ENCODE results near the gene TIMM44. TPM values are rescaled to one million over a fixed set of nuclear protein-coding genes. Genes with fewer than 3 reads are reported as not detected.

Gene TIMM44
- total RNA-seq, 1 experiment from 2014 or later: 142 TPM

DNA sequence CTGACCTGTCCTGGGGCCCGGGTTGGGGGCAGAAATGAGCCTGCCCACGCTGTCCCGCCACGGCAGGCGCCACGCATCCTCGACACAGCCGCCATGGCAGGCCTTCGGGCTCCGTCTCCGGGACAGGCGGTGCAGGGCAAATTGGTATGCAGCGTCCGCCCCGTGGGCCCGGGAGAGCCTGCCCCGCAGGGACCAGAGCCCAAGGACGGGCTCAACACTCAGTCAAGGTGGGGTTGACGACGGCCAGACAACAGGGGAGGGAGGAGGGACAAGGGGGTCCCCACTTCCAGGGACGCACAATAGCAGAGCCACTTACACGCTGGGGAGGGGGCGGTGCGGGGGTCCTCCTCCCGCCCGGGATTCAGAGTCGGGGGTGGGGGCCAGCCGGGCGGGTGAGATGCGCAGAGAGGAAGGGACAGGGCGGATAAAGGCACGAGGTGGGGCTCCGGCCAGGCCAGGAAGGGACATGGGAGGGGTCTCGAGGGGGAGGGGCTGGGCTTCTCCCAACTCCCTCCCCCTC, 18.8 kb downstream of the TIMM44 start:
- intact Hi-C loops (cut with micrococcal nuclease): loop anchor here (5.0 kb wide), 1 partner anchor 57 kb away; no protein-coding TSS in a partner anchor
- TF ChIP-seq, protein P1, sequence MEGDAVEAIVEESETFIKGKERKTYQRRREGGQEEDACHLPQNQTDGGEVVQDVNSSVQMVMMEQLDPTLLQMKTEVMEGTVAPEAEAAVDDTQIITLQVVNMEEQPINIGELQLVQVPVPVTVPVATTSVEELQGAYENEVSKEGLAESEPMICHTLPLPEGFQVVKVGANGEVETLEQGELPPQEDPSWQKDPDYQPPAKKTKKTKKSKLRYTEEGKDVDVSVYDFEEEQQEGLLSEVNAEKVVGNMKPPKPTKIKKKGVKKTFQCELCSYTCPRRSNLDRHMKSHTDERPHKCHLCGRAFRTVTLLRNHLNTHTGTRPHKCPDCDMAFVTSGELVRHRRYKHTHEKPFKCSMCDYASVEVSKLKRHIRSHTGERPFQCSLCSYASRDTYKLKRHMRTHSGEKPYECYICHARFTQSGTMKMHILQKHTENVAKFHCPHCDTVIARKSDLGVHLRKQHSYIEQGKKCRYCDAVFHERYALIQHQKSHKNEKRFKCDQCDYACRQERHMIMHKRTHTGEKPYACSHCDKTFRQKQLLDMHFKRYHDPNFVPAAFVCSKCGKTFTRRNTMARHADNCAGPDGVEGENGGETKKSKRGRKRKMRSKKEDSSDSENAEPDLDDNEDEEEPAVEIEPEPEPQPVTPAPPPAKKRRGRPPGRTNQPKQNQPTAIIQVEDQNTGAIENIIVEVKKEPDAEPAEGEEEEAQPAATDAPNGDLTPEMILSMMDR (IDR thresholded peaks at IDR 0.05; ENCODE audit: unreplicated experiment): no peak
- POLR2A ChIA-PET: interaction anchor here (0.8 kb wide), 1 partner anchor 295 kb away, joined by 3 read pairs; no protein-coding TSS in a partner anchor
- no peak for DNase-seq (ENCODE audit: unreplicated experiment)
- Mint-ChIP-seq H3K27ac (ENCODE audit: low read depth, unreplicated experiment) (no peak overlapping the region), H3K27me3 (ENCODE audit: insufficient read depth, unreplicated experiment) (no peaks in the 10 kb centered on the region), H3K9me3 (ENCODE audit: unreplicated experiment) (no peaks in the 10 kb centered on the region), H3K4me1 (ENCODE audit: insufficient read depth, unreplicated experiment) (peaks cover 29% of the 10 kb centered on the region), H3K36me3 (ENCODE audit: insufficient read depth, unreplicated experiment) (peaks cover 51% of the 10 kb centered on the region), H3K4me3 (ENCODE audit: unreplicated experiment) (peak overlapping the region; percentile 71)
- BruUV-seq (replicated peaks): no TSS peak
- CTCF ChIA-PET: no interaction called here

DNA sequence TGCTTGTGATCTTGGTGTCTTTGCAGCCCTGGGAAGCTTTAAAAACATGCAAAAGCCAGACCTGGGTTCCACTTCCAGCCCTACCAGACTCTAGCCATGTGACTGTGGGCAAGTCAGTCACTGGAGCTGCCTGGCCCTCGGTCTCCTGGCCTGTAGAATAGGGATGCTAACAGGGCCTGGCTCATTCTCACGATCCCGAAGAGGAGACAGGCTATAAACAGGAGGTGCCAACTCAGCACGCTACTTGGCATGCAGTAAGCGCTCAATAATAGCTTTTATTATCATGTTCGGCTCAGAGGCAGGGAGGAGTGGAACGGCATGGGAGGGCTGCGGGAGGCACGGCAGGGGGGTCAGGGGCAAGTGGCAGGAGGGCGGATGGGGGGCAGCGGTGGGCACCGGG, 19.2 kb downstream of the TIMM44 start:
- peaks cover 31% of the 10 kb centered on the region for H3K4me1 Mint-ChIP-seq (ENCODE audit: insufficient read depth, unreplicated experiment)
- H3K9me3 Mint-ChIP-seq (ENCODE audit: unreplicated experiment): no peaks in the 10 kb centered on the region
- intact Hi-C loops (cut with micrococcal nuclease): loop anchor here (5.0 kb wide), 1 partner anchor 57 kb away; no protein-coding TSS in a partner anchor
- TF ChIP-seq, protein P1 (IDR thresholded peaks at IDR 0.05; ENCODE audit: unreplicated experiment): no peak
- CTCF ChIA-PET: interaction anchor here (0.6 to 0.7 kb wide), 2 partner anchors 23 to 36 kb away, joined by 3 read pairs; partner anchors contain the start of gene LRRC8E
- peak overlapping the region; percentile 71 for H3K4me3 Mint-ChIP-seq (ENCODE audit: unreplicated experiment)
- POLR2A ChIA-PET: interaction anchor here (0.8 kb wide), 1 partner anchor 294 kb away, joined by 3 read pairs; no protein-coding TSS in a partner anchor
- no peak overlapping the region for H3K27ac Mint-ChIP-seq (ENCODE audit: low read depth, unreplicated experiment)
- no TSS peak for BruUV-seq (replicated peaks)
- peaks cover 50% of the 10 kb centered on the region for H3K36me3 Mint-ChIP-seq (ENCODE audit: insufficient read depth, unreplicated experiment)
- H3K27me3 Mint-ChIP-seq (ENCODE audit: insufficient read depth, unreplicated experiment): no peaks in the 10 kb centered on the region
- no peak for DNase-seq (ENCODE audit: unreplicated experiment)

GRCh38 chr19:7923295-7924191, 19.9 kb downstream of the TIMM44 start:
- no peak for DNase-seq (ENCODE audit: unreplicated experiment)
- H3K27me3 Mint-ChIP-seq (ENCODE audit: insufficient read depth, unreplicated experiment): no peaks in the 10 kb centered on the region
- no peaks in the 10 kb centered on the region for H3K9me3 Mint-ChIP-seq (ENCODE audit: unreplicated experiment)
- no TSS peak for BruUV-seq (replicated peaks)
- no peak overlapping the region for H3K27ac Mint-ChIP-seq (ENCODE audit: low read depth, unreplicated experiment)
- peaks cover 24% of the 10 kb centered on the region for H3K4me1 Mint-ChIP-seq (ENCODE audit: insufficient read depth, unreplicated experiment)
- TF ChIP-seq, protein P1 (IDR thresholded peaks at IDR 0.05; ENCODE audit: unreplicated experiment): no peak
- ChIA-PET CTCF (interaction anchor here (0.6 to 3.6 kb wide), 4 partner anchors 22 to 71 kb away, joined by 3 to 15 read pairs (median 4); partner anchors contain the start of gene LRRC8E), POLR2A (interaction anchor here (0.8 kb wide), 1 partner anchor 293 kb away, joined by 3 read pairs; no protein-coding TSS in a partner anchor)
- peaks cover 44% of the 10 kb centered on the region for H3K36me3 Mint-ChIP-seq (ENCODE audit: insufficient read depth, unreplicated experiment)
- intact Hi-C loops (cut with micrococcal nuclease): loop anchor here (5.0 kb wide), 1 partner anchor 56 kb away; no protein-coding TSS in a partner anchor
- H3K4me3 Mint-ChIP-seq (ENCODE audit: unreplicated experiment): no peak overlapping the region

DNA sequence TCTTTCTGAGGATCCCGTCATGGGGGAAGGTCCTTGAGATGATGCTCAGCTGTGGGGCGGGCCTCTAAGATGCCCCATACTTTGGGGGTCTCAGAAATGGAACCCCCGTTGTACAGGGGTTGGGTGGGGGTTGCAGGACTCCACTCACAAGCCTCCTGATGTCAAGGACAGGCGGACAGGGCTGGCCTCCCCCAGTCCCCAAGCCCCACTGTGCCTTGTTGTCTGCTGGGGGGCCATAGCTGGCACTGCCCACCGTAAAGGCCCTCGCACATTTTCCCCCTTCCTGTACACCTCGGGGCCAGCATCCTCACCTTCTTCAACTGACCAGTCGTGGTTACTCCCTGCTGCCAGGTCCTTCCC, 20.6 kb downstream of the TIMM44 start:
- peaks cover 19% of the 10 kb centered on the region for H3K4me1 Mint-ChIP-seq (ENCODE audit: insufficient read depth, unreplicated experiment)
- no peak overlapping the region for H3K27ac Mint-ChIP-seq (ENCODE audit: low read depth, unreplicated experiment)
- no TSS peak for BruUV-seq (replicated peaks)
- ChIA-PET POLR2A (interaction anchor here (0.7 kb wide), 1 partner anchor 82 kb away, joined by 3 read pairs; no protein-coding TSS in a partner anchor), CTCF (interaction anchor here (0.5 to 3.6 kb wide), 7 partner anchors 14 to 310 kb away, joined by 3 to 15 read pairs (median 4); partner anchors contain the start of gene LRRC8E)
- H3K4me3 Mint-ChIP-seq (ENCODE audit: unreplicated experiment): no peak overlapping the region
- H3K27me3 Mint-ChIP-seq (ENCODE audit: insufficient read depth, unreplicated experiment): no peaks in the 10 kb centered on the region
- intact Hi-C loops (cut with micrococcal nuclease): loop anchor here (5.0 kb wide), 1 partner anchor 56 kb away; no protein-coding TSS in a partner anchor
- TF ChIP-seq, protein P1 (IDR thresholded peaks at IDR 0.05; ENCODE audit: unreplicated experiment): no peak
- H3K36me3 Mint-ChIP-seq (ENCODE audit: insufficient read depth, unreplicated experiment): peaks cover 37% of the 10 kb centered on the region
- DNase-seq (ENCODE audit: unreplicated experiment): no peak
- H3K9me3 Mint-ChIP-seq (ENCODE audit: unreplicated experiment): no peaks in the 10 kb centered on the region

All from MCF 10A (cell line).